Activated CD4-positive, alpha-beta T cell treated with anti-CD3 and anti-CD28 coated beads for 1 hour (primary cell): Measurements from ENCODE around the gene CHST13.
"Not testable (repeated sequence)": the region's sequence is repeated elsewhere in the genome, so short reads cannot be mapped to it uniquely, and the experiment has no call there.

Experiments
- DNase-seq: peaks from one replicate; pipeline ENCODE4 v3.0.0-alpha.2; 2020

Gene CHST13

DNA sequence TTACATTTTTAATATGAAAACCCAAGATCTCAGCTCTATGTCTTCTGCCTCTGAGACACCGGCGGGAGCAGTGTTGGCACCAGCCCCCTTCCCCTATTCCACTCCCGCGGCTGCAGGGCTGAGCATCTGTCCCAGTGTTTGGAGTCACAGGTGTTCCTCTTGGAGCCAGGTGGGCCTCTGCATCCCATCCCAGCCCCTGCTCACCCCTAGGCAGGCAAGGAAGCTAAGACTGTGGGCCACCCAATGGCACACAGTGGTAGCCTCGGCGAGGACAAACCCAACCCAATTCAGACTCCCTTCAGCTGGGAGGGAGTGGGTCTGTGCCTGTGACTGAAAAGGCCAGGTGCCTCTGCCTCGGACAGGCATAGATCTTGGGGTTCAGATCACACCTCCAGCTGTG, 3.1 kb downstream of the CHST13 start:
- no peak for DNase-seq

DNA sequence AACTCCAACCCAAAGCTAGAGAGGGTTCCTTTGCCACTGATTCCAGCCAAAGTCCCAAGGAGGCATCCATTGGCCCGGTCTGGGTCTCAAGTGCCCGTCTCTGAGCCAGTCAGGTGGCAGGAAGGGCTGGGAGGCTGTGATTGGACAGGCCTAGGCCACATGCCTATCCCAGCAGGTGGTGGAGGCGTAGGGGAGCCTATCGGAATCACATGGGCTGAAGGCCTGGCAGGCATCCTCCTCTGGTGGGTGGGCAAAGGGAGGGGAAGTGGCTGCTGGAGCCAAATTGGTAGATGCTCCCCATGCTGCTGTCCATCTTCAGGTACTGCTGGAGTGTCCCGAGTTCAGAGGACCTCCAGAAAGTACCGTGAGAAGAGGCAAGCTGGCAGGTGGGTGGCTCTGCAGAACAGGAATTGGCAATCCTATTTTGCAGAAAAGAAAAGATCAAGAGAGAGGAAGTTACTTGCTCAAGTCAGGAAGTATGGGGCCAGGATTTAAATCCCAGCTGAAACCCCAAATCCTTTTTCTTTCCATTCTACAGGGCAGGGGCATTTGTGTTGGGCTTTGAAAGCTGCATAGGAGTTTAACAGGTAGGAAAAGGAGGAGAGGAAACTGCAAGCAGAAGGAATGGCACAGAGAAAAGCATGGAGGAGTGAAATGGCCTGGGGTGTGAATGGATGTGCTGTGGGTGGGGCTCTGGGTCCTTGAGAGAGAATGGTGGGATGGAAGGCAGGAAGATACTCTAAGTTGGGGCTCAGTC, 3.7 kb downstream of the CHST13 start:
- DNase-seq = no peak

DNA sequence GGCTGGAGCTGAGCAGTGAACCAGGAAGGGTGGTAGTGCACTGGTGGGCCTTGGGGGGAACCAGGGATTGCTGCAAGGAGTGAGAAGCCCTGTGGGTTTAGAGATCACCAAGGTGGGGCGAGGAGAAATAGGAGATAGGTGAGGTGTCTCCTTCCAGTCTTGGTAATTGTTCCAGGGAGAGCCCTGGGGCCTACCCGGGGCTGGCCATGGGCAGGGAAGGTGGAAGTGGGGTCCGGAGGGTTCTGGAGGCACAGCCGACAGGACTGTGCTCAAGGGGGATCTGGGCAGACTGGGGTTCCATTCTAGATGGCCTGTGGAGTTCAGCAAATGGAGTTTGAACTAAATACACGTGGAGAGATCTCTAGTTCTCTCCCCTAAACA, 4.5 kb downstream of the CHST13 start:
- DNase-seq = no peak

DNA sequence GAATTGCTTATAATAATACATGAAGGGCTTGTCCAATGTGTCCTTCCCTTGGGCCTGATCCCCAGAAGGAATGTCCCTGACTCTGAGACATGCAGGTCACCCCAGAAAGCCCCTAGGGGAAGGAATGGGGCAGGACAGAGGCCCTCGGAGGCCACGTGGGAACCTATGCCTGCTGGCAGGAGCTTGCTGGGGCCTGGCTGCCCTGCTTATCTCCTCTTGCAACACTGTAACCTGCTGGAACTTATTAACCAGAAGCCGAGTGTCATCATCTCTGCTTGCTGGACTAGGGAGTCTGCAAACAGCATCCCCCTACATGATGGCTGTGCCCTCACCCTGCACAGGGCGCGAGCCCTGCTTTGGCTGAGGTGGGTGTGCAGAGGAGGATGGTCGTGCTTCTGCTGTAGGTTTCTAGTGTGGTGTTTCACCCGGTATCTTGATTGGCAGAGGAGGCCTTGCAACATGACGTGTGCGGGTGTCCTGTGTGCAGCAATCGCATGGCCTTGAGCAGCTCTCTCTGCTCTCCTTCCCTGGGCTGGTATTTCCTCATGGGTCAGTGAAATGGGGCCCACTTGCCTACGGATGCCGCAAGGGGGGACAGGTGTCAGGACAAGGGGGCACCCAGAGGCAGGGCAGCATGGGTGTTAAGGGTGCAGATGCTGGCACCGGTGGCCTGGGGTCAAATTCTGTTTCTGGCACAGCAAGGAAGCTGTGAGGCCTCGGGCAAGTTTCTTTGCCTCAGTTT, 5.0 kb downstream of the CHST13 start:
- DNase-seq = no peak

DNA sequence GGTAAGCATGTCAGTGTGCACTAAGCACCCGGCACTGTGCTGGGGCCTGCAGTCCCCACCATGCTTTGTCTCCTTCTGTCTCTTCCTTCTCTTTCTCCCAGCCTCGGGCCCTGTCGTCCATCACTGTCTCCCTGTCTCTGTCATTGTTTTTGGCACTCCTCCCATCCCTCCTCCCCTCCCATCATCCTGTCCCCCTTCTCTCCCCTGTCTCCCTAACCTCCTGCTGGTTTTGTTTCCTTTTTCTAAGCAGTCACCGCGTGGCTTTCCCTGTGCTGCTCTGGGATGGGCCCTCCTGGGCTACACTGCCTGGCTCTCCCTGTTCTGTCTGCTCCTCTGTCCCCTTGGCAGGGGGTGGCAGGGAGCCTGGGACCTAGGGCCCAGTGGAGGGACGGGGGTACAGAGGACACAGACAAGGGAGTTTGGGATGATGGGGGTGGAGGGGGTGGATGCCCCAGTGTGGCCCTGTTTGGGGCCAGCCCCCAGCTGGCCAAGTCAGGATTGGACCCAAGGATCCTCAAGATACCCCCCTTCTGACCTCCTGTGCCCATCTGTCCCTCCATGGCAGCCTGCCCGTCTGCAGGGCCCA, 5.7 kb downstream of the CHST13 start:
- no peak for DNase-seq

DNA sequence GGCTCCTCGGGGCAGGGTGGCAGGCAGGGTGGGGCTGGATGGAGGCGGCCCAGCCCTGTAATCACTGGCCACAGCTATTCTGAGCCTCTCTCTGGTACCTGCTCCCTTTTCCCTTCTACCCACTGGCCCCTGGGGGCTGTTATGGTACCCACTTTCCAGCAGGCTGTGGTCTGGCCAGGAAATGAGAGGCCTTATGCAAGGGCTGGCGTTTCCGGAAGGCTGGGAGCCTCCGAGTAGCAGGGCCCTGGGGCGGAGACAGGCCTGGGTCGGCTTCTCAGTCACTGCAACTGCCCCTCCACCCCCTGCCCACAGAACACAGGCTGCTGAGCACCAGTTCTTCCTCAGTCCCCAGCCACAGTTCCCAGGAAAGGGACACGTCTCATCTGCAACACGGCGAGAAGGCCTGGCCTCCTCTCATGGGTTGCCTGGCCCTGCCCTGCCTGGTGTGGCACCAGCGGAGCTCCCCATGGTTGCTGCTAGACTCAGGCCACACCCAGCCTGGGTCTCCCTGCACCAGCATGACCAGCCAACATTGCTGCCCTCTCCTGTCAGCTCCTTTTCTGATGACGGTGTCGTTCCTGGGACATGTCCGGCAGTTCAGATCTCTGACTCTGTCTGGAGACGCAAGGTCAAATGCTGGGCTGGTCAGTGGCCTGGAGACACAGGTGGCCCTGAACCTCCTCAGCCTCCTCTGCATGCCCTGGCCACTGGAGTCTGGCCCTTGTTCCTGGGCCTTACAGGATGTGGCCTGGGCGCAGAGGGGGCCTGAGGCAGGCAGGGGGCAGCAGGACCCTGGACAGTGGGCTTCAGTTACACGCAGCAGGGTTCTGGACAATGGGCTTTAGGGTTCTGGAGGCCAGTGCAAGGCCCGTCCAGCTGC, 6.5 kb downstream of the CHST13 start:
- DNase-seq = no peak

DNA sequence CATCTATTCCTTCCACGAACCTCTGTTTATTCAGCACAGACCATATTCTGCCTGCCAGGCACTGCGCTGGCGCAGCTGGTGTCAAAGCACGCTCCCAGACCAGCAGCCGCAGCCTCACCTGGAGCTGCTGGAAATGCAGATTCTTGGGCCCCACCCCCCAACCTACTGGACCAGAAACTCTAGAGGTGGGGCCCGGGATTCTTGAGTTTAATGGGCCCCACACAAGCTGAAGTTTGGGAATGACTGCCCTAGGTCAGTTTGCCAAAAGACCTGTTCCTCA, 7.0 kb downstream of the CHST13 start:
- no peak for DNase-seq

DNA sequence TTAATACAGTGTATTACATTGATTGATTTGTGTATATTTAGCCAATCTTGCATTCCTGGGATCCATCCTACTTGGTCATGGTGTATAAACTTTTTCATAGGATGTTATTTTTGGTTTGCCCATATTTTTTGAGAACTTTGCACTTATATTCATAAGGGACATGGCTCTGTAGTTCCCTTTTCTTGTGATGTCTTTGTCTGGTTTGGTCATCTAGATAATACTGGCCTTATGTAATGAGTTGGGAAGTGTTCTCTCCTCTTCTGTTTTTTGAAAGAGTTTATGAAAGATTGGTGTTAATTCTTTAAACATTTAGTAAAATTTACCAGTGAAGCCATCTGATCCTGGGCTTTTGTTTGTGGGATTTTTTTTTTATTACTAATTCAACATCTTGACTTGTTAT, 9.6 kb downstream of the CHST13 start:
- no peak for DNase-seq

DNA sequence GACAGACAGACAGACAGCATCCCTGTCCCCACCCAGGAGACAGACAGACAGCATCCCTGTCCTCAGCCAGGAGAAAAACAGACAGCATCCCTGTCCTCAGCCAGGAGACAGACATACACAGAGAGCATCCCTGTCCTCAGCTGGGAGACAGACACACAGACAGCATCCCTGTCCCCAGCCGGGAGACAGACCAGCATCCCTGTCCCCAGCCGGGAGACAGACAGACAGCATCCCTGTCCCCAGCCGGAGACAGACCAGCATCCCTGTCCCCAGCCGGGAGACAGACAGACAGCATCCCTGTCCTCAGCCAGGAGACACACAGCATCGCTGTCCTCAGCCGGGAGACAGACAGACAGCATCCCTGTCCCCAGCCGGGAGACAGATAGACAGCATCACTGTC, 10.8 kb downstream of the CHST13 start:
- DNase-seq = not testable (repeated sequence)

DNA sequence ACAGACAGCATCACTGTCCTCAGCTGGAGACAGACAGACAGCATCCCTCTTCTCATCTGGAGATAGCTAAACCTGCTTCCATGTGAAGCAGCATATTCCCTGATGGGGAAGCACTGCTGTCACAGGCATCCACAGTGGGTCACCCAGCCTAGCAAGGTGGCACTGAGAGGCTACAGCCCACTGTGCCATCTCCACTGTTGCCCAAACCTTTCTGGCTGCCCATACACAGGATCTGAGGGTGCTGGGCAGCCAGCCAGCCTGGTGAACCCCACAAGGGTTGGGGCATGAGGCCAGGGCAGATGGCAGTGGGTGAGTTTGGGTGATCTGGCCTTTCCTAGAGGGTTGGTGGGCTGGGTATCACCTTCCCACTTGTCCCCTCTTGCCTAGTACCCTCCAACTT, 11.7 kb downstream of the CHST13 start:
- no peak for DNase-seq

DNA sequence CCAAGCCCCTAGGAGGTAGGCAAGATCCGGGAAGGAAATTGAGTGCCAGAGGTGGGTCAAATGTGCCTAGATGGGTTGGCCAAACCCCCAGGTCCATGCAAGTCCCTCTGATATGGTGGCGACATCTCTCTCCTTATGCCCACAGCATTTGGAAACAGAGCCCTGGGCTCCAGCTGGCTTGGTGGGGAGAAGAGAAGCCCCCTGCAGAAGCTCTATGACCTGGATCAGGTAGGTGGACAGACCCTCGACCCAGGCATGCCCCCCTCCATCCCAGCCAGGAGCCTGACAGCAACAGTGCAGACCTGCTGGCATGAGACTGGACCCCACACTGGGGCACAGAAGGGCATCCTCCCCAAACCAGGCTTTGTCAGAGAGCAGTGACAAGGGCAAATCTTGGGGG, 12.2 kb downstream of the CHST13 start:
- no peak for DNase-seq

DNA sequence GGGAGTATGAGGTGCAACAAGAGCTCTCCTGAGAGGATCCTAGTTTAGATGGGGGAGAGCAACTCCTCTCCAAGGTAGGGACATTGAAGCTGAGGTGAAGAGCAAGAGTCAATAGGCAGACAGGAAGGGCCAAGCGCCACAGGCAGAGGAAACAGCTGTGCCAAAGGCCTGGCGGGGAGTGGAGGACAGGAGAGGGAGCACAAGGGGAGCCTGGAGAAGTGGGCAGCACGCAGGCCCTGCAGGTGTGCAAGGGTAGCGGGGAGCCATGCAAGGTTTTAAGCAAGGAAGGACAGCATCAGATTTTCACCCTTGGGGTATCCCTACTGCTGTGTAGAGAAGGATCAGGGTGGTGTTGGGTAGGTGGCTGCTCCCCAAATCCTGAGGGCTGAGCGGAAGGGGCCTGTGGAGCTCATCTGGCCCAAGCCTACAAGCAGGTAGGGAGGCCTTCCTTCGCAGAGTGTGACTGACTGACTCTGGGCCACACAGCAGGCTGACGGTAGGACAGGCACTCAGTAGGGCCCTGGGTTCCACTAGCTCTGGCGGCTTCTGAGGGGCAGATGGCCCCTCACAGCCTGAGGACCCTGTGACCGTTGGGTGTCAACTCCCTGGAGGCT, 13.3 kb downstream of the CHST13 start:
- DNase-seq = no peak

DNA sequence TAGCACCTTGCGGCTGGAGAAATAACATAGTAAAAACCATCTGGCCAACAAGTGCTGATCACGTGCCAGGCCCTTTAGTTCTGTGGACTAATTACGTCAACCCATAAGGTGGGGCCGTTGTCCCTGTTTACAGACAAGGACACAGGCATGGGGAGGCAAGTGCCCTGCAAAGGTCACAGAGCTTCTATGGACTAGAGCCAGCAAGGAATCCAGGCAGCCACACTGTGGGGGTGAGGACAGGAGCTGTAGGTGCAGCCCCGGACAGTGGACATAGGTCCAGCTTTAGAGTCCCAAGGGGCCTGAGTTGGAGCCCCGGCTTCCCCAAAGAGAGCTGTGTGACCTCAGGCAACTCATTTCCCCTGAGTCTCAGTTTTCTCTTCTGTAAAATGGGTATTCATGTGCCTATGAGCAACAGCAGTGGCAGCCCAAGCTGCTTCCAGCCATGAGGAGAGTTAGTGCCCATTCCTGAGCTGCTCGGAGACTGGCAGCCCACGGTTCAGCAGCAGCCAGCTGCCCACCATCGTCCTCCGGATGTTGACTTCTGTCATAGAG, 13.9 kb downstream of the CHST13 start:
- no peak for DNase-seq

DNA sequence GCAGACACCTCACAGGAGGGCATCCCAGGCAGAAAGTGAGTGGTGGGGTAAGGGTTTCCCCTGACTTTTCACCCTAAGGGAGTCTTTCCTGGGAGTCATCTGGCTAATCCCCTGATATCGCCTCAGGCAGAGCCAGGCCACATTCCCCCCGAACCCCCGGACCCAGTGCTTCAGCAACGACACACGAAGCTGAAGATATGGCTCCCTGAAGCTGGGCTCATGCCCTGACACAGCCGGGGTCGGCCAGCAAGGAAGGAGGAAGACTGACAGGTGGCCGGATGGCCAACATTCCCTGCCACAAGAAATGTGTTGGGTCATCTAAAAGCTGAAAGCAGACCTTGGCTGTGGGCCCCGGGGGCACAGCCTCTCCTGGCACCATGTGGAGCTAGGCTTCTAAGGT, 14.4 kb downstream of the CHST13 start:
- no peak for DNase-seq

DNA sequence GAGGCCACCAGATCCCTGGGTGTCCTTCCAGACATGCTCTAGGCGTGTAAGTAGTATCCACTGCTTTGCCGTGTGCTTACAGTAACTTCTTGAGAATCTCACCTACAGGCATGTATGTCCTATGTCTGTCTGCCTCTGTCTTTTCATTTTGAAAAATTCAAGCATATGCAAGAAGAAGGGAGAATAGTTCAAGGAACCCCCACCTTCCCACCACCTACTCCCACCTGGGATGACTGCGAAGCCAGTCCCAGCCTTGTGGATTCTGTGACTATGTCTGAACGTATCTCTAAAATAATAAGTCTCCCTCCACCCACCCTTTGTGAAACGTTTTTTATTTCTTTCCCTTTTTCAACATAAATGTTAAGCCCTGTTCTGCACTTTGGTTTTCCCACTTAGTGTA, 15.0 kb downstream of the CHST13 start:
- DNase-seq = no peak

DNA sequence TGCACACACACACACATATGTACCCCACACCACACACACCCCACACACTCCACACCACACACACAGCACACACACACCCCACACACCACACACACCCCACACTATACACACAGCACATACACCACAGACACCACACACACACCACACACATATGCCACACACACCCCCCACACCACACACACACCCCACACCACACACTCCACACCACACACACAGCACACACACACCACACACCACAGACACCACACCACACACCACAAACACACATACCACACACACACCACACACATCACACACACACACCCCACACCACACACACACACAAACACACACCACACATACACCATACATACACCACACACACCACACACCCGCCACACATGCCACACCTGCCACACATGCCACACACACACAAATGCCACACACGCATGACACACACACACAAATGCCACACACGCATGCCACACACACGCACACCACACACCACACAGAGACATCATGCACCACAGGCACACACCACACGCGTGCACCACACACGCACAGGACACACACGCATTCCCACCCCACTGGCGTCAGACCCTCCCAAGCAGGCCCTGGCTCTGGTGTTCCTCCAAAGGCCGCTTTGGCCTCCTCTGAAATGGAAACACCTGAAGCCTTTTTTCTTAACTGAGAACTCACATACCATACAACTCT, 15.7 kb downstream of the CHST13 start:
- DNase-seq = no peak

DNA sequence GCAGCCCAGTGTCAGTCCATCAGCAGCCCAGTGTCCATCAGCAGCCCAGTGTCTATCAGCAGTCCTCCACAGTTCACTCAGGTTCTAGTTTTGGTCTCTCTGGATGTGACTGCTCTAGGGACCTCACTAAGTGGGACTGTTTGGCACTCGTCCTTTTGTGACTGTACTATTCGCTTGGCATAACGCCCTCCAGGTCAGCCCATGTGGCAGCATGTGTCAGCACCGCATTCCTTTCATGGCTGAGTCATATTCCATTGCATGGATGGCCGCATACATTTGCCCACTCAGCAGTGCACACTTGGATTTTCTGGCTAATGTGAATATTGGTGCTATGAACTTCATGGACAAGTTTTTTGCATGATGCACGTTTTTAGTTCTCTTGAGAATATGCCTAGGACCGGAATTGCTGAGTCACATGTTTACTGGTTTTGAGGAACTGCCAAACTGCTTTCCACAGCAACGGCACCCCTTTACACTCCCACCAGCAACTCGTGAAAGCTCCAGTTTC, 16.4 kb downstream of the CHST13 start:
- no peak for DNase-seq

DNA sequence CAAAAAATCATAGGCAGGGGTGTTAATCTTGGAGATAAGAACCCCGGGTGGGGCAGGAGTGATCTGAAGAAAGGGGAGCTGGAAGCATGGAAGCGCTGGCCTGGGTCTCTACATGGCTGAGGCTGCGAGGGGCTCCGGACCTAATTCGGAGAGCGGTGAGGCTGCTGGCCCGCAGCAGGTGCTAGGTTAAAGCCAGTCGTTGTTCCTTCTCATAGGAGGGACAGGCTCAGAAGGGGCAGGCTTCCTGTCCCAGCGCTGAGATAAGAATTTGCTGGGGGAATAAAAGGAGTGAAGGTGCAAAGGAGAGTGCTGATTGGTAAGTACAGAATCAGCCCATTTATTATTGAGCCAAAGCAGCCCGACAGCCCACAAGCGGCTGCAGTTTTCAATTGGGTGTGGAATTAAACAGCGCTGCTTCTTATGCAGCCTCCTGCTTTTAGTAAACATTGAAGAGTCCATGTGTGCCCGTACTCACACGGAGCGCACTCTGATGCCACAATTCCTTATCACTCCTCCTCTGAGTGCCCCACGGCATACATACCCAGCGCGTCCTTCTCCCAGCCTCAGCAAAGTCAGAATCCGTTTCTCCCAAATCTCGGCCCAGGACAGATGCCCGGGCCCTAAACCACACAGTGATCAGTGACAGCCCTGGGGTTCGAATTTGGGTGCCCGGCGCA, 17.1 kb downstream of the CHST13 start:
- DNase-seq = peak; percentile 4

DNA sequence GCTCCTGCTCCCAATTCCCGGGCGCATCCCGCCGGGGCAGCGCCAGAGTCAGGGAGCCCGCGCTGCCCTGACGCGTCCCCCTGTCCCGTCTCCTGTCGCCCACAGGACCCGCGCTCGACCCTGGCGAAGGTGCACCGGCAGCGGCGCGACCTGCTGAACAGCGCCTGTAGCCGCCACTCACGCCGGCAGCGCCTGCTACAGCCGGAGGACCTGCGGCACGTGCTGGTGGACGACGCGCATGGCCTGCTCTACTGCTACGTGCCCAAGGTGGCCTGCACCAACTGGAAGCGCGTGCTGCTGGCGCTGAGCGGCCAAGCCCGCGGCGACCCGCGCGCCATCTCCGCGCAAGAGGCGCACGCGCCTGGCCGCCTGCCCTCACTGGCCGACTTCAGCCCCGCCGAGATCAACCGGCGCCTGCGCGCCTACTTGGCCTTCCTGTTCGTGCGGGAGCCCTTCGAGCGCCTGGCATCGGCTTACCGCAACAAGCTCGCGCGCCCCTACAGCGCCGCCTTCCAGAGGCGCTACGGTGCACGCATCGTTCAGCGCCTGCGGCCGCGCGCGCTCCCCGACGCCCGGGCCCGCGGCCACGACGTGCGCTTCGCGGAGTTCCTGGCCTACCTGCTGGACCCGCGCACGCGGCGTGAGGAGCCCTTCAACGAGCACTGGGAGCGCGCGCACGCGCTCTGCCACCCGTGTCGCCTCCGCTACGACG, 17.8 kb downstream of the CHST13 start:
- DNase-seq = peak; percentile 6
